HEK293 (cell line): Measurements from ENCODE around the gene TMEM143.

Experiments
- GLI4 ChIP-seq: fragments of 450-650 bp; formaldehyde crosslinking; IDR thresholded peaks from 2 replicates; pipeline ENCODE4 v1.5.1; 2016; ENCODE audit warnings: missing biosample characterization, missing genetic modification characterization
- HOXA7 ChIP-seq: sonication (generic); formaldehyde crosslinking; IDR thresholded peaks from 2 replicates; pipeline ENCODE4 v1.8.1; 2022; ENCODE audit warnings: missing genetic modification reagents, borderline replicate concordance
- HOXD13 ChIP-seq: sonication (generic); formaldehyde crosslinking; IDR thresholded peaks from 2 replicates; pipeline ENCODE4 v1.8.0; 2022; ENCODE audit warnings: missing genetic modification reagents, borderline replicate concordance
- KLF8 ChIP-seq: fragments of 450-650 bp; formaldehyde crosslinking; IDR thresholded peaks from 2 replicates; pipeline ENCODE4 v1.5.1; 2016; ENCODE audit warnings: missing biosample characterization, missing genetic modification characterization
- OSR2 ChIP-seq: fragments of 450-650 bp; formaldehyde crosslinking; IDR thresholded peaks from 2 replicates; pipeline ENCODE4 v1.5.1; 2016; ENCODE audit warnings: missing biosample characterization, missing genetic modification characterization
- PRDM4 ChIP-seq: fragments of 450-650 bp; formaldehyde crosslinking; IDR thresholded peaks from 2 replicates; pipeline ENCODE4 v1.5.1; 2017; ENCODE audit warnings: missing biosample characterization, missing genetic modification characterization
- SP7 ChIP-seq: fragments of 450-650 bp; formaldehyde crosslinking; IDR thresholded peaks from 2 replicates; pipeline ENCODE4 v1.5.1; 2016; ENCODE audit warnings: missing biosample characterization, missing genetic modification characterization
- TCF7L2 ChIP-seq: IDR thresholded peaks from 2 replicates; pipeline ENCODE4 v1.6.1; 2011; ENCODE audit warnings: low read depth, mild to moderate bottlenecking, inconsistent platforms, low read length, moderate library complexity, borderline replicate concordance
- YY2 ChIP-seq: fragments of 450-650 bp; formaldehyde crosslinking; IDR thresholded peaks from 2 replicates; pipeline ENCODE4 v1.5.1; 2016; ENCODE audit warnings: missing biosample characterization, missing genetic modification characterization
- ZBTB1 ChIP-seq: fragments of 450-650 bp; formaldehyde crosslinking; IDR thresholded peaks from 2 replicates; pipeline ENCODE4 v1.5.1; 2016; ENCODE audit warnings: missing biosample characterization, missing genetic modification characterization
- ZEB2 ChIP-seq: fragments of 450-650 bp; formaldehyde crosslinking; IDR thresholded peaks from 2 replicates; pipeline ENCODE4 v1.5.1; 2016; ENCODE audit warnings: missing biosample characterization, missing genetic modification characterization
- ZFP41 ChIP-seq: fragments of 450-650 bp; formaldehyde crosslinking; IDR thresholded peaks from 2 replicates; pipeline ENCODE4 v1.5.1; 2016; ENCODE audit warnings: missing biosample characterization, missing genetic modification characterization, borderline replicate concordance
- ZNF155 ChIP-seq: fragments of 450-650 bp; formaldehyde crosslinking; IDR thresholded peaks from 2 replicates; pipeline ENCODE4 v1.5.1; 2016; ENCODE audit warnings: missing biosample characterization, missing genetic modification characterization
- ZNF19 ChIP-seq: fragments of 450-650 bp; formaldehyde crosslinking; IDR thresholded peaks from 2 replicates; pipeline ENCODE4; 2016; ENCODE audit warnings: missing biosample characterization, missing genetic modification characterization, low read depth
- ZNF223 ChIP-seq: fragments of 450-650 bp; formaldehyde crosslinking; IDR thresholded peaks from 2 replicates; pipeline ENCODE4 v1.5.1; 2016; ENCODE audit warnings: missing biosample characterization, missing genetic modification characterization
- ZNF23 ChIP-seq: fragments of 450-650 bp; formaldehyde crosslinking; IDR thresholded peaks from 2 replicates; pipeline ENCODE4 v1.5.1; 2016; ENCODE audit warnings: missing biosample characterization, missing genetic modification characterization, borderline replicate concordance
- ZNF266 ChIP-seq: fragments of 450-650 bp; formaldehyde crosslinking; IDR thresholded peaks from 2 replicates; pipeline ENCODE4 v1.5.1; 2016; ENCODE audit warnings: missing biosample characterization, missing genetic modification characterization, low read depth
- ZNF324 ChIP-seq: fragments of 450-650 bp; formaldehyde crosslinking; IDR thresholded peaks from 2 replicates; pipeline ENCODE4 v1.5.1; 2016; ENCODE audit warnings: missing biosample characterization, missing genetic modification characterization
- ZNF366 ChIP-seq: fragments of 450-650 bp; formaldehyde crosslinking; conservative IDR thresholded peaks from 2 replicates; pipeline ENCODE4 v1.5.1; 2016; ENCODE audit warnings: missing biosample characterization, missing genetic modification characterization
- ZNF391 ChIP-seq: fragments of 450-650 bp; formaldehyde crosslinking; IDR thresholded peaks from 2 replicates; pipeline ENCODE4 v1.5.1; 2016; ENCODE audit warnings: low read depth, missing biosample characterization, missing genetic modification characterization, borderline replicate concordance
- ZNF404 ChIP-seq: fragments of 450-650 bp; formaldehyde crosslinking; IDR thresholded peaks from 2 replicates; pipeline ENCODE4 v1.5.1; 2017; ENCODE audit warnings: missing biosample characterization, missing genetic modification characterization
- ZNF416 ChIP-seq: fragments of 450-650 bp; formaldehyde crosslinking; IDR thresholded peaks from 2 replicates; pipeline ENCODE4 v1.5.1; 2016; ENCODE audit warnings: missing biosample characterization, missing genetic modification characterization
- ZNF48 ChIP-seq: fragments of 450-650 bp; formaldehyde crosslinking; IDR thresholded peaks from 2 replicates; pipeline ENCODE4 v1.5.1; 2016; ENCODE audit warnings: missing biosample characterization, missing genetic modification characterization
- ZNF560 ChIP-seq: fragments of 450-650 bp; formaldehyde crosslinking; IDR thresholded peaks from 2 replicates; pipeline ENCODE4 v1.5.1; 2017; ENCODE audit warnings: missing biosample characterization, missing genetic modification characterization, borderline replicate concordance
- ZNF626 ChIP-seq: fragments of 450-650 bp; sonication (Bioruptor Pico); formaldehyde crosslinking; IDR thresholded peaks from 2 replicates; pipeline ENCODE4 v1.5.1; 2018; ENCODE audit warnings: missing biosample characterization, missing genetic modification characterization, inconsistent platforms
- ZNF701 ChIP-seq: fragments of 450-650 bp; formaldehyde crosslinking; IDR thresholded peaks from 2 replicates; pipeline ENCODE4 v1.5.1; 2016; ENCODE audit warnings: missing biosample characterization, missing genetic modification characterization
- ZSCAN23 ChIP-seq: fragments of 450-650 bp; formaldehyde crosslinking; IDR thresholded peaks from 2 replicates; pipeline ENCODE4 v1.5.1; 2016; ENCODE audit warnings: missing biosample characterization, missing genetic modification characterization
- TF ChIP-seq, protein P1 (sequence below): fragments of 450-650 bp; formaldehyde crosslinking; IDR thresholded peaks from 2 replicates; pipeline ENCODE4 v1.5.1; 2016; ENCODE audit warnings: missing biosample characterization, missing genetic modification characterization
- TF ChIP-seq, protein P2 (sequence below): fragments of 450-650 bp; formaldehyde crosslinking; IDR thresholded peaks from 2 replicates; pipeline ENCODE4 v1.5.1; 2016; ENCODE audit warnings: missing biosample characterization, missing genetic modification characterization
- TF ChIP-seq, protein P3 (sequence below): fragments of 450-650 bp; formaldehyde crosslinking; IDR thresholded peaks from 2 replicates; pipeline ENCODE4 v1.5.1; 2016; ENCODE audit warnings: missing biosample characterization, missing genetic modification characterization
- TF ChIP-seq, protein P4 (sequence below): fragments of 450-650 bp; formaldehyde crosslinking; IDR thresholded peaks from 2 replicates; pipeline ENCODE4 v1.5.1; 2016; ENCODE audit warnings: missing biosample characterization, missing genetic modification characterization
- TF ChIP-seq, protein P5 (sequence below): fragments of 450-650 bp; formaldehyde crosslinking; IDR thresholded peaks from 2 replicates; pipeline ENCODE4 v1.5.1; 2017; ENCODE audit warnings: missing biosample characterization, missing genetic modification characterization

TMEM143 gene

GRCh38 chr19:48400018-48400742, 36.4 kb upstream of the TMEM143 start (continued):
- TF ChIP-seq, protein P1, sequence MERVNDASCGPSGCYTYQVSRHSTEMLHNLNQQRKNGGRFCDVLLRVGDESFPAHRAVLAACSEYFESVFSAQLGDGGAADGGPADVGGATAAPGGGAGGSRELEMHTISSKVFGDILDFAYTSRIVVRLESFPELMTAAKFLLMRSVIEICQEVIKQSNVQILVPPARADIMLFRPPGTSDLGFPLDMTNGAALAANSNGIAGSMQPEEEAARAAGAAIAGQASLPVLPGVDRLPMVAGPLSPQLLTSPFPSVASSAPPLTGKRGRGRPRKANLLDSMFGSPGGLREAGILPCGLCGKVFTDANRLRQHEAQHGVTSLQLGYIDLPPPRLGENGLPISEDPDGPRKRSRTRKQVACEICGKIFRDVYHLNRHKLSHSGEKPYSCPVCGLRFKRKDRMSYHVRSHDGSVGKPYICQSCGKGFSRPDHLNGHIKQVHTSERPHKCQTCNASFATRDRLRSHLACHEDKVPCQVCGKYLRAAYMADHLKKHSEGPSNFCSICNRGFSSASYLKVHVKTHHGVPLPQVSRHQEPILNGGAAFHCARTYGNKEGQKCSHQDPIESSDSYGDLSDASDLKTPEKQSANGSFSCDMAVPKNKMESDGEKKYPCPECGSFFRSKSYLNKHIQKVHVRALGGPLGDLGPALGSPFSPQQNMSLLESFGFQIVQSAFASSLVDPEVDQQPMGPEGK, result 0 out of 2 replicates have a peak, but pooled peaks have one; percentile 13
- no peak for TF ChIP-seq HOXA7 (CRISPR knock-in tag)
- no peak for TF ChIP-seq ZBTB1 (tag by site-specific recombination)
- TF ChIP-seq ZNF266 (tag by site-specific recombination), result no peak
- peak; percentile 89 for TF ChIP-seq KLF8 (tag by site-specific recombination)
- TF ChIP-seq, protein P2, sequence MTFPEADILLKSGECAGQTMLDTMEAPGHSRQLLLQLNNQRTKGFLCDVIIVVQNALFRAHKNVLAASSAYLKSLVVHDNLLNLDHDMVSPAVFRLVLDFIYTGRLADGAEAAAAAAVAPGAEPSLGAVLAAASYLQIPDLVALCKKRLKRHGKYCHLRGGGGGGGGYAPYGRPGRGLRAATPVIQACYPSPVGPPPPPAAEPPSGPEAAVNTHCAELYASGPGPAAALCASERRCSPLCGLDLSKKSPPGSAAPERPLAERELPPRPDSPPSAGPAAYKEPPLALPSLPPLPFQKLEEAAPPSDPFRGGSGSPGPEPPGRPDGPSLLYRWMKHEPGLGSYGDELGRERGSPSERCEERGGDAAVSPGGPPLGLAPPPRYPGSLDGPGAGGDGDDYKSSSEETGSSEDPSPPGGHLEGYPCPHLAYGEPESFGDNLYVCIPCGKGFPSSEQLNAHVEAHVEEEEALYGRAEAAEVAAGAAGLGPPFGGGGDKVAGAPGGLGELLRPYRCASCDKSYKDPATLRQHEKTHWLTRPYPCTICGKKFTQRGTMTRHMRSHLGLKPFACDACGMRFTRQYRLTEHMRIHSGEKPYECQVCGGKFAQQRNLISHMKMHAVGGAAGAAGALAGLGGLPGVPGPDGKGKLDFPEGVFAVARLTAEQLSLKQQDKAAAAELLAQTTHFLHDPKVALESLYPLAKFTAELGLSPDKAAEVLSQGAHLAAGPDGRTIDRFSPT (tag by site-specific recombination), result no peak
- TF ChIP-seq ZNF324 (tag by site-specific recombination), result no peak
- no peak for TF ChIP-seq GLI4 (tag by site-specific recombination)
- no peak for TF ChIP-seq HOXD13
- no peak for TF ChIP-seq ZNF23 (tag by site-specific recombination)
- TF ChIP-seq ZEB2, result no peak; the same call in 1 of the 2 replicates
- no peak for TF ChIP-seq ZNF560 (tag by site-specific recombination)
- no peak for TF ChIP-seq ZNF19 (tag by site-specific recombination)
- TF ChIP-seq ZFP41 (tag by site-specific recombination), result no peak
- TF ChIP-seq ZNF391 (tag by site-specific recombination), result no peak
- TF ChIP-seq, protein P3, sequence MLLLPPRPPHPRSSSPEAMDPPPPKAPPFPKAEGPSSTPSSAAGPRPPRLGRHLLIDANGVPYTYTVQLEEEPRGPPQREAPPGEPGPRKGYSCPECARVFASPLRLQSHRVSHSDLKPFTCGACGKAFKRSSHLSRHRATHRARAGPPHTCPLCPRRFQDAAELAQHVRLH (tag by site-specific recombination), result peak; percentile 57; the same call in 1 of the 2 replicates
- no peak for TF ChIP-seq TCF7L2
- no peak for TF ChIP-seq ZSCAN23 (tag by site-specific recombination)
- TF ChIP-seq SP7 (tag by site-specific recombination), result peak; percentile 55
- TF ChIP-seq ZNF155, result no peak
- 0 out of 2 replicates have a peak, but pooled peaks have one; percentile 38 for TF ChIP-seq YY2 (tag by site-specific recombination)
- no peak for TF ChIP-seq ZNF416 (tag by site-specific recombination)
- no peak for TF ChIP-seq OSR2
- TF ChIP-seq ZNF366, result peak; percentile 55
- no peak for TF ChIP-seq ZNF626
- TF ChIP-seq ZNF404 (tag by site-specific recombination), result no peak
- TF ChIP-seq PRDM4 (tag by site-specific recombination), result no peak
- TF ChIP-seq ZNF48 (tag by site-specific recombination), result no peak
- TF ChIP-seq, protein P4, sequence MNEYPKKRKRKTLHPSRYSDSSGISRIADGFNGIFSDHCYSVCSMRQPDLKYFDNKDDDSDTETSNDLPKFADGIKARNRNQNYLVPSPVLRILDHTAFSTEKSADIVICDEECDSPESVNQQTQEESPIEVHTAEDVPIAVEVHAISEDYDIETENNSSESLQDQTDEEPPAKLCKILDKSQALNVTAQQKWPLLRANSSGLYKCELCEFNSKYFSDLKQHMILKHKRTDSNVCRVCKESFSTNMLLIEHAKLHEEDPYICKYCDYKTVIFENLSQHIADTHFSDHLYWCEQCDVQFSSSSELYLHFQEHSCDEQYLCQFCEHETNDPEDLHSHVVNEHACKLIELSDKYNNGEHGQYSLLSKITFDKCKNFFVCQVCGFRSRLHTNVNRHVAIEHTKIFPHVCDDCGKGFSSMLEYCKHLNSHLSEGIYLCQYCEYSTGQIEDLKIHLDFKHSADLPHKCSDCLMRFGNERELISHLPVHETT (tag by site-specific recombination), result no peak
- no peak for TF ChIP-seq ZNF701 (tag by site-specific recombination)
- TF ChIP-seq, protein P5, sequence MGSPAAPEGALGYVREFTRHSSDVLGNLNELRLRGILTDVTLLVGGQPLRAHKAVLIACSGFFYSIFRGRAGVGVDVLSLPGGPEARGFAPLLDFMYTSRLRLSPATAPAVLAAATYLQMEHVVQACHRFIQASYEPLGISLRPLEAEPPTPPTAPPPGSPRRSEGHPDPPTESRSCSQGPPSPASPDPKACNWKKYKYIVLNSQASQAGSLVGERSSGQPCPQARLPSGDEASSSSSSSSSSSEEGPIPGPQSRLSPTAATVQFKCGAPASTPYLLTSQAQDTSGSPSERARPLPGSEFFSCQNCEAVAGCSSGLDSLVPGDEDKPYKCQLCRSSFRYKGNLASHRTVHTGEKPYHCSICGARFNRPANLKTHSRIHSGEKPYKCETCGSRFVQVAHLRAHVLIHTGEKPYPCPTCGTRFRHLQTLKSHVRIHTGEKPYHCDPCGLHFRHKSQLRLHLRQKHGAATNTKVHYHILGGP (tag by site-specific recombination), result no peak
- no peak for TF ChIP-seq ZNF223 (tag by site-specific recombination)
